Panc1 (cell line): ENCODE results near the gene CNKSR3.

ENCODE experiments used
- CTCF ChIP-seq: fragments of 450-650 bp; IDR thresholded peaks from 2 replicates; pipeline ENCODE4 v1.5.1; 2017; ENCODE audit warnings: mild to moderate bottlenecking
- POLR2AphosphoS5 ChIP-seq: IDR thresholded peaks from 2 replicates; pipeline ENCODE4 v1.6.1; 2012; ENCODE audit warnings: mild to moderate bottlenecking, low read depth, low read length, moderate library complexity
- REST ChIP-seq, 2 experiments: IDR thresholded peaks; 2 replicates each; pipeline ENCODE4 v1.6.1; 2011 to 2012; ENCODE audit warnings: low read depth in 2 of 2, control low read depth in 1 of 2, low read length in 1 of 2, mild to moderate bottlenecking in 1 of 2, moderate library complexity in 1 of 2; ENCODE audit not compliant: insufficient read depth in 1 of 2
- SIN3A ChIP-seq: IDR thresholded peaks from 2 replicates; pipeline ENCODE4 v1.6.1; 2012; ENCODE audit warnings: low read depth, mild to moderate bottlenecking, low read length, moderate library complexity, borderline replicate concordance; ENCODE audit not compliant: insufficient read depth

- TF ChIP-seq CTCF (no peak), POLR2AphosphoS5 (no peak), SIN3A (no peak), REST (IDR thresholded peaks at IDR 0.05; ENCODE audit: insufficient read depth in 1 of 2, low read depth in 2 of 2, low read length in 1 of 2) (no peak)
These were observed 28.9 kb downstream of the CNKSR3 start for GRCh38 chr6:154481521-154482013.
